ENCODE data around the gene RNF2. TPM values are rescaled to one million over a fixed set of nuclear protein-coding genes. Genes with fewer than 3 reads are reported as not detected.

The RNF2 gene
- polyA plus RNA-seq, 2 donors, result 3.4 to 5.6 TPM

DNA sequence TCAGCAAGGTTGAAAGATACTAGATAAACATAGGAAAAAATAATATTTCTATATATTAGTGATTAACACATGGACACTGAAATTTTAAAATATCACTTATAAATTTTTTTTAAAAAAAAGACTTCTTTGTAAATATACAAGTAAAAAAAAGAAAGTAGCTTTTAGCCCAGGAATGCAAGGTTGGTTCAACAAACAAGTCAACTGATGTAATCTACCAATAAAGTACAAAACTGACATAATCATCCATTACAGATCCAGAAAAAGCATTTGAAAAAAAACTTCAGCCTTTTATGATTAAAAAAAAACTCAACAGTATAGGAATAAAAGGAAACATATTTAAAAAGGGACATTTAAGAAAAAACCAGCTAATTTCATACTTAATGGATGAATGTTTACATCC, 63.0 kb downstream of the RNF2 start:
- H3K36me3 ChIP-seq (ENCODE audit: control insufficient read depth in 2 of 2, insufficient read depth in 2 of 2, low read length in 1 of 2), result no peaks in the 10 kb centered on the region
- H3K4me1 ChIP-seq (ENCODE audit: control insufficient read depth in 2 of 2, insufficient read depth in 2 of 2, low read length in 1 of 2), result no peaks in the 10 kb centered on the region
- no peaks in the 10 kb centered on the region for H3K27me3 ChIP-seq (ENCODE audit: control insufficient read depth in 1 of 2, insufficient read depth in 2 of 2, low read length in 2 of 2)
- peaks cover 3 to 6% of the 10 kb centered on the region in 2 donors for H3K9me3 ChIP-seq (ENCODE audit: control insufficient read depth in 2 of 2, insufficient read depth in 1 of 2, low read depth in 1 of 2, low read length in 1 of 2)
- no peak overlapping the region for H3K27ac ChIP-seq (ENCODE audit: low read depth in 2 of 2, low read length in 1 of 2)
- no peak overlapping the region for H3K4me3 ChIP-seq (ENCODE audit: low read depth in 1 of 2, low read length in 2 of 2)

DNA sequence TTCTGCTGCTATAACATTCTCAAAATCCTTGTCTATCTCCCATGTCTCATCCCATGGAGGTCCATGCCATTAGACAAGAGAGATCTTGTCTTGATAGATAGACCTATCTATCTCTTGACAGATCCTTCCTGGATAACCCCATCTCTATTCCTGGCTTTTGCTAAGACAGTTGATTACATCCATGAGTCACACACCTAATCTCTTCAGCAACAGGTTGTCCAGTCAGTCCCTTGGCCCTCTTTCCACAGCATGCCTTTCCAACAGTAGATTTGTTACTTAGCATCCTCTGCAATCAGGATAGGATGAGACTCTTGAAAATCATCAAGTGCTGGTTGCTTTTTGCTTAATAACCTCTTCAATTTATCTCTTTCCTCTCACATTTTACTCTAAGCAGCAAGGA, 64.8 kb downstream of the RNF2 start:
- H3K4me3 ChIP-seq (ENCODE audit: low read depth in 1 of 2, low read length in 2 of 2), result no peak overlapping the region
- H3K27me3 ChIP-seq (ENCODE audit: control insufficient read depth in 1 of 2, insufficient read depth in 2 of 2, low read length in 2 of 2), result no peaks in the 10 kb centered on the region
- peaks cover 3 to 6% of the 10 kb centered on the region in 2 donors for H3K9me3 ChIP-seq (ENCODE audit: control insufficient read depth in 2 of 2, insufficient read depth in 1 of 2, low read depth in 1 of 2, low read length in 1 of 2)
- H3K4me1 ChIP-seq (ENCODE audit: control insufficient read depth in 2 of 2, insufficient read depth in 2 of 2, low read length in 1 of 2), result no peaks in the 10 kb centered on the region
- H3K27ac ChIP-seq (ENCODE audit: low read depth in 2 of 2, low read length in 1 of 2), result no peak overlapping the region
- no peaks in the 10 kb centered on the region for H3K36me3 ChIP-seq (ENCODE audit: control insufficient read depth in 2 of 2, insufficient read depth in 2 of 2, low read length in 1 of 2)

DNA sequence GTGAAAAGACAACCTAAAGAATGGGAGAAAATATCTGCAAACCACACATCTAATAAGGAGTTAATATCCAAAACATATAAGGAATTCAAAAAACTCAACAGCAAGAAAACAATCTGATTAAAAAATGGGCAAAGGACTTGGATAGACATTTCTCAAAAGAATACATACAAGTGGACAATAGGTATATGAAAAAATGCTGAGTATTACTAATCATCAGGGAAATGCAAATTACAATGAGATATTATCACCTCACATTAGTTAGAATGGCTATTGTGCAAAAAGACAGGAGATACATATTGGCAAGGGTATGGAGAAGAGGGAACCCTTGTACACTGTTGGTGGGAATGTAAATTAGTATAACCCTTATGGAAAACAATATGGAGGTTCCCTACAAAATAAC, 66.5 kb downstream of the RNF2 start:
- Histone ChIP-seq H3K27me3 (ENCODE audit: control insufficient read depth in 1 of 2, insufficient read depth in 2 of 2, low read length in 2 of 2) (no peaks in the 10 kb centered on the region), H3K4me1 (ENCODE audit: control insufficient read depth in 2 of 2, insufficient read depth in 2 of 2, low read length in 1 of 2) (no peaks in the 10 kb centered on the region), H3K27ac (ENCODE audit: low read depth in 2 of 2, low read length in 1 of 2) (no peak overlapping the region), H3K4me3 (ENCODE audit: low read depth in 1 of 2, low read length in 2 of 2) (no peak overlapping the region), H3K36me3 (ENCODE audit: control insufficient read depth in 2 of 2, insufficient read depth in 2 of 2, low read length in 1 of 2) (no peaks in the 10 kb centered on the region), H3K9me3 (ENCODE audit: control insufficient read depth in 2 of 2, insufficient read depth in 1 of 2, low read depth in 1 of 2, low read length in 1 of 2) (peaks cover 3 to 6% of the 10 kb centered on the region in 2 donors)

DNA sequence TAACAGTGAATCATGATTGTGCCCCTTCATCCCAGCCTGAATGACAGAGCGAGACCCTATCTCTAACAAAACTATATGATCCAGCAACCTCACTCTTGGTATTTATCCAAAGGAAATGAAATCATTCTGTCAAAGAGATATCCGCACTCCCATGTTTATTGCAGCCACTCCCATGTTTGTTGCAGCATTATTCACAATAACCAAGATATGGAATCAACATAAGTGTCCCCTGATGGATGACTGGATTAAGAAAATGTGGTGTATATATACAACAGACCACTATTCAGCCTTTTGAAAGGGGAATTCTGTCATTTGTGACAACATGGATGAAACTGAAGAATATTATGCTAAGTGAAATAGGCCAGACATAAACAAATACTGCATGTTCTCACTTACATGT, 67.0 kb downstream of the RNF2 start:
- Histone ChIP-seq H3K4me1 (ENCODE audit: control insufficient read depth in 2 of 2, insufficient read depth in 2 of 2, low read length in 1 of 2) (no peaks in the 10 kb centered on the region), H3K36me3 (ENCODE audit: control insufficient read depth in 2 of 2, insufficient read depth in 2 of 2, low read length in 1 of 2) (no peaks in the 10 kb centered on the region), H3K27ac (ENCODE audit: low read depth in 2 of 2, low read length in 1 of 2) (no peak overlapping the region), H3K4me3 (ENCODE audit: low read depth in 1 of 2, low read length in 2 of 2) (no peak overlapping the region), H3K27me3 (ENCODE audit: control insufficient read depth in 1 of 2, insufficient read depth in 2 of 2, low read length in 2 of 2) (no peaks in the 10 kb centered on the region), H3K9me3 (ENCODE audit: control insufficient read depth in 2 of 2, insufficient read depth in 1 of 2, low read depth in 1 of 2, low read length in 1 of 2) (peaks cover 3 to 6% of the 10 kb centered on the region in 2 donors)
- WGBS, 2 donors, result 67 to 77% methylated on average over 2 of the region's 2 CpGs

DNA sequence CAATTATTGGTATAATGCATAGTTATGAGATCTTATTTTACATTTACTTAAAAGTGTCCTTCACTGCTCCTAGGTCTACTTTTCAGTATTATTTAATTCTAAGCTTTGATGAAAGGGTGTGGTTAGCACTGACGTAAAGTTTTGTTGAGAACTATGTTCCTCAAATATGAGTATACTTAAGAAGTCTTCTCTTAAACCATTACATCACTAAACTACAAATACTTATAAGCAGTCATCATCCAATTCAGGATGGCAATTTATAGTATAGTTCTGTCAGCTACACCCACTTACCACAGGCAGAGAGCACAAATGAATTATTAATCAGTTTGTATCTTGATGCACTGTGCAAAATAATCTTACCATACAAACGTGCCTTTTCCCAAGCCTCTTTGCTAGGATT, 84.3 kb downstream of the RNF2 start:
- H3K36me3 ChIP-seq (ENCODE audit: control insufficient read depth in 2 of 2, insufficient read depth in 2 of 2, low read length in 1 of 2), result no peaks in the 10 kb centered on the region
- H3K9me3 ChIP-seq (ENCODE audit: control insufficient read depth in 2 of 2, insufficient read depth in 1 of 2, low read depth in 1 of 2, low read length in 1 of 2), result peaks cover 0 to 2% of the 10 kb centered on the region in 2 donors
- H3K27me3 ChIP-seq (ENCODE audit: control insufficient read depth in 1 of 2, insufficient read depth in 2 of 2, low read length in 2 of 2), result no peaks in the 10 kb centered on the region
- no peak overlapping the region for H3K27ac ChIP-seq (ENCODE audit: low read depth in 2 of 2, low read length in 1 of 2)
- no peak overlapping the region for H3K4me3 ChIP-seq (ENCODE audit: low read depth in 1 of 2, low read length in 2 of 2)
- no peaks in the 10 kb centered on the region for H3K4me1 ChIP-seq (ENCODE audit: control insufficient read depth in 2 of 2, insufficient read depth in 2 of 2, low read length in 1 of 2)
- WGBS, 2 donors, result 79 to 80% methylated on average over 2 of the region's 2 CpGs

DNA sequence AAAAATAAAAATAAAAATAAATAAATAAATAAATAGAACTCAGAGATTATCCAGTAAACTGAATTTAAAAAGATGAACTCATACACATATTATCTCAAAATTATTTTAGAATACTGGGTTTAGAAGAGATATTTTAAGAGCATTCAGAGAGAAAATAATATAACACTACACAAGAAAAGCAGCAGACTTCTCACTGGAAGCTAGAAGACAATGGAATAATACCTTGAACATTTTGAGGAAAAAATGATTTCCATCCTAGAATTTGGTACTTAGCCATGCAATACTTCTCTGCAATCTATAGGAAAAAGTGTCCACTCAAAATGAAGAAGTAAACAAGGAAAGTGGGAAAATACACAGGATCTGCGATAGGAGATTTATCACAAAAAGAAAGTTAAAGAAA, 87.2 kb downstream of the RNF2 start:
- WGBS, 2 donors, result 95 to 96% methylated on average over 1 of the region's 1 CpG
- H3K9me3 ChIP-seq (ENCODE audit: control insufficient read depth in 2 of 2, insufficient read depth in 1 of 2, low read depth in 1 of 2, low read length in 1 of 2), result peaks cover 0 to 2% of the 10 kb centered on the region in 2 donors
- no peak overlapping the region for H3K27ac ChIP-seq (ENCODE audit: low read depth in 2 of 2, low read length in 1 of 2)
- no peaks in the 10 kb centered on the region for H3K27me3 ChIP-seq (ENCODE audit: control insufficient read depth in 1 of 2, insufficient read depth in 2 of 2, low read length in 2 of 2)
- no peak overlapping the region for H3K4me3 ChIP-seq (ENCODE audit: low read depth in 1 of 2, low read length in 2 of 2)
- no peaks in the 10 kb centered on the region for H3K36me3 ChIP-seq (ENCODE audit: control insufficient read depth in 2 of 2, insufficient read depth in 2 of 2, low read length in 1 of 2)
- H3K4me1 ChIP-seq (ENCODE audit: control insufficient read depth in 2 of 2, insufficient read depth in 2 of 2, low read length in 1 of 2), result no peaks in the 10 kb centered on the region

DNA sequence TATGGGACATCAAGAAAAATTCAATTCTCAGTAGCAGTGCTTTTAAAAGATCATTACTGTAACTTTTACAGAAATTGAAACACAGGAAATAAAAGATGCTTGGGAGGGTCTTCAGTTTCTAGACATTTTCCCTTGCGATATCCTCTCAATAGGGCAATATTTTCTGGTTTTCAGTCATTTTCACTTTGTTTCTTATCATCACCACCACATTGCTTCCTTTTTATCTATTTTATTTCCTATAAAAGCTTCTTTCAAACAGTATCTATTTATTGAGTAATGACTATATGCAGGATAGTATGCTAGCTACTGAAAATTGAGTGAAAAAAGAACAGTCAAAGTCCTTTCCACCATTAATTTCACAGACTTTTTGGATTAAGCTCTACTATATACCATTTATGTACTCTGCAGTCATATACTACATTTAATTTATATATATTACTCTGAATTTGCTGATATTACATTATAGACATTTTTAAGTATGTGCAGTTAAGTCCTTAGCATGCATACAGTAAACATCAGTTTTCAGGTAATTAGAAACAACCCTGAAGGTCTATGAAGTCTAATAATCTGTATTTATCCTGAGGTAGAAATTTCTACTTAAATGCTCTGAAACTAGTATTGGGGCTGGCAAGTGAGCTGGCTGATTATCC, 92.7 kb downstream of the RNF2 start:
- Histone ChIP-seq H3K4me3 (ENCODE audit: low read depth in 1 of 2, low read length in 2 of 2) (no peak overlapping the region), H3K27ac (ENCODE audit: low read depth in 2 of 2, low read length in 1 of 2) (no peak overlapping the region), H3K27me3 (ENCODE audit: control insufficient read depth in 1 of 2, insufficient read depth in 2 of 2, low read length in 2 of 2) (no peaks in the 10 kb centered on the region), H3K9me3 (ENCODE audit: control insufficient read depth in 2 of 2, insufficient read depth in 1 of 2, low read depth in 1 of 2, low read length in 1 of 2) (no peaks in the 10 kb centered on the region), H3K36me3 (ENCODE audit: control insufficient read depth in 2 of 2, insufficient read depth in 2 of 2, low read length in 1 of 2) (no peaks in the 10 kb centered on the region), H3K4me1 (ENCODE audit: control insufficient read depth in 2 of 2, insufficient read depth in 2 of 2, low read length in 1 of 2) (no peaks in the 10 kb centered on the region)
- 90 to 98% methylated on average over 1 of the region's 1 CpG for WGBS, 2 donors

DNA sequence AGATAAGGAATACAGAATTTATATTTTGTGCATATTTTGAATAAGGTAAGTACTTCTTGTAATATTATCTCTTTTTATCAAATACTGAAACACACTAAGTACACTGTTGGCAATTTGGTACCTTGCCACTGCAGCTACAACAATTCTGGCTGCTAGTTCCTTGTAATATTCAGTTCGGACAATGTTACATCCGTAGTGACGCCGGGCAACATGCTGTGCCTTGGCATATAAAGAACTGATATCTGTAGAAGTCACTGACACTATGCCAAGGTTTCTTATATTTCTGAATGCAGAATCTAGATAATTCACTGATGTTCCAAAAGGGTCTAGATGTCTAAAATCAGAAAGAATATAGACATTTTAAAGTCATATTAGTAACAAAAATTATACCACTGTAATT, 93.9 kb downstream of the RNF2 start:
- Histone ChIP-seq H3K27me3 (ENCODE audit: control insufficient read depth in 1 of 2, insufficient read depth in 2 of 2, low read length in 2 of 2) (no peaks in the 10 kb centered on the region), H3K27ac (ENCODE audit: low read depth in 2 of 2, low read length in 1 of 2) (no peak overlapping the region), H3K36me3 (ENCODE audit: control insufficient read depth in 2 of 2, insufficient read depth in 2 of 2, low read length in 1 of 2) (no peaks in the 10 kb centered on the region), H3K4me3 (ENCODE audit: low read depth in 1 of 2, low read length in 2 of 2) (no peak overlapping the region), H3K4me1 (ENCODE audit: control insufficient read depth in 2 of 2, insufficient read depth in 2 of 2, low read length in 1 of 2) (no peaks in the 10 kb centered on the region), H3K9me3 (ENCODE audit: control insufficient read depth in 2 of 2, insufficient read depth in 1 of 2, low read depth in 1 of 2, low read length in 1 of 2) (no peaks in the 10 kb centered on the region)
- WGBS, 2 donors, result 96% methylated on average over 4 of the region's 4 CpGs

DNA sequence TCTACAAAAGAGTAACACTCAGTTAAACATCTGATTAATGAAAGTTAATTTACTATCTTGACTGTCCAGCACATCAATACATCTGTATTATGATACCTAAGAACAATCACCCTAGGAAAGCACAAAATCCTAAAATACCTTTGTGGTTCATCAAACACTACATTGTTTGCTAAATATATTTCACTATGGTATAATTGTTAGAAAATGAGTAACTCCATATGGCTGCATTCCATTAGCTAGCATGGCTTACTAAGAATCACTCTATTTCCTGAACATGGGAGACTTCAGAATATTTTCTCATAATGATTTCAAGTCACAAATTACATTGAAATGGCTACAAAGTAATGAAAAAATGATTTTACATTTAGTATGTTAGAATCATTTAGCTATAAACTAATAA, 98.9 kb downstream of the RNF2 start:
- no peaks in the 10 kb centered on the region for H3K9me3 ChIP-seq (ENCODE audit: control insufficient read depth in 2 of 2, insufficient read depth in 1 of 2, low read depth in 1 of 2, low read length in 1 of 2)
- H3K36me3 ChIP-seq (ENCODE audit: control insufficient read depth in 2 of 2, insufficient read depth in 2 of 2, low read length in 1 of 2), result peaks cover 0 to 3% of the 10 kb centered on the region in 2 donors
- H3K4me3 ChIP-seq (ENCODE audit: low read depth in 1 of 2, low read length in 2 of 2), result no peak overlapping the region
- no peaks in the 10 kb centered on the region for H3K4me1 ChIP-seq (ENCODE audit: control insufficient read depth in 2 of 2, insufficient read depth in 2 of 2, low read length in 1 of 2)
- no peak overlapping the region for H3K27ac ChIP-seq (ENCODE audit: low read depth in 2 of 2, low read length in 1 of 2)
- H3K27me3 ChIP-seq (ENCODE audit: control insufficient read depth in 1 of 2, insufficient read depth in 2 of 2, low read length in 2 of 2), result no peaks in the 10 kb centered on the region

DNA sequence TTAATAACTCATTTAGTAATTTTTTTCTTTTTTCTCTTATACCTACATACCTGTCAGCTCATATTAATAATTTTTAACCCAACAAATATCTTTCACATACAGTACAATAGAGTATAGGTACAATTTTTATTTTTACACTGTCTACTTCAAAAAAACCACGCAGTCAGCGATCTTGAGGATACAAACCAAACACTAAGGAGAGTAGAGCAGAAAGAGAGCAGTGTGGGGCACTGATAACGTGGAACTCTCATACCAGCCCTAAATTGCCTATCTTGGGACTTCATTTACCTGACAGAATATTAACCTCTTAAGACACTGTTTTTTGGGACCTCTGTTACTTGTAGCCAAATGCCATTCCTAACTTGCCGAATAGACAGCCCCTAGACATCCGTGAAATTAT, 105.9 kb downstream of the RNF2 start:
- Histone ChIP-seq H3K4me3 (ENCODE audit: low read depth in 1 of 2, low read length in 2 of 2) (no peak overlapping the region), H3K4me1 (ENCODE audit: control insufficient read depth in 2 of 2, insufficient read depth in 2 of 2, low read length in 1 of 2) (no peaks in the 10 kb centered on the region), H3K36me3 (ENCODE audit: control insufficient read depth in 2 of 2, insufficient read depth in 2 of 2, low read length in 1 of 2) (peaks cover 3% of the 10 kb centered on the region in 2 donors), H3K27me3 (ENCODE audit: control insufficient read depth in 1 of 2, insufficient read depth in 2 of 2, low read length in 2 of 2) (no peaks in the 10 kb centered on the region), H3K27ac (ENCODE audit: low read depth in 2 of 2, low read length in 1 of 2) (no peak overlapping the region), H3K9me3 (ENCODE audit: control insufficient read depth in 2 of 2, insufficient read depth in 1 of 2, low read depth in 1 of 2, low read length in 1 of 2) (no peaks in the 10 kb centered on the region)
- WGBS, 2 donors, result 93 to 97% methylated on average over 5 of the region's 5 CpGs
